GM15510 (cell line): Measurements from ENCODE around the gene ZNF581.

Source experiments
- POLR2A ChIP-seq: IDR thresholded peaks from 3 replicates; pipeline ENCODE4 v1.6.1; 2011; ENCODE audit warnings: borderline replicate concordance; ENCODE audit not compliant: insufficient read length; ENCODE audit errors: extremely low read depth

The ZNF581 gene

GRCh38 chr19:55605207-55605636 lies 38.2 kb upstream of the ZNF581 start:
- TF ChIP-seq POLR2A: peak; percentile 16

DNA sequence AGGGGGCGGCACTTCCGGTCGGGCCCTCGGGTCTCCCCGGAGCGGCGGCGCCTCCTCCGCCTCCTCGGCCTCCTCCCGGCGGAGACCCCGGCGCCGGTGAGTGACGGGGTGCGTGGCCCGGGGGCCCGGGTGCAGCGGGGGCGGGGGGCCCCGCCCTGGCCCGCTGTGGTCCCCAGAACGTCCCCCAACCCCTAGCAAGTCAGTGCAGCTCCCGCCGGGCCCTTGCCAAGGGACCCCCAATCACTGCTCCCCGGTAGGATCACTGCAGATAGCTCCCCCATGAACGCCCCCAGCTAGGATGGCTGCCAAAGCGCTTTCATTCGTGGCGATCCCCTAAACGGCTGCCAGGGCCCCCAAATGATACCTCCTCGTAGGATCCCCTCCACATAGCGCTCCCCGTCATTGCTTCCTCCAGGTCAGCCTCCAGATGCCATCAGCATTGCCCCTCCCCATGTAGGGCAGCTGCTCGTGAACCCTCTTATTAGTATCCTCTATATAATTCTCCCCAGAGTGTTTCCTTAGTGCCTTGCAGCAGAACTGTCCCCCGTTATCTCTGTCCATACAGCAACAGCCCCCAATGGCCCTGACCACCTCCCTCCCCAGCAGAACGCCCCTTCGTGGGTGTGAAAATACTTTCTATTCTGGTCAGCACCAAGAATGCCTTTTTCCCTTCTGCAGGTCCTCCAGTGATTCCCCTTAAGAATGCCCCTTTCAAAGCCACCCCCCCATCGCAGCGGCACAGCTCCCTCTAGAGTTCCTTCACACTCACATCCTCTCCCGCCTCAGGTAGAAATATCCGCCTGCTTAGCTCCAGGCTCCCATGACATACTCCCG lies 37.6 kb upstream of the ZNF581 start, which contains the start of gene ZNF865:
ZNF865 (plus strand) TSS at position 11 of the 834 bp plus-strand sequence. CDS start 7,972 bp downstream, outside the sequence.
- peak; percentile 21 for TF ChIP-seq POLR2A

- no peak for TF ChIP-seq POLR2A
These were observed 37.0 kb upstream of the ZNF581 start for GRCh38 chr19:55606471-55606787.

- no peak for TF ChIP-seq POLR2A
These were observed 36.6 kb upstream of the ZNF581 start for GRCh38 chr19:55606817-55607216.

GRCh38 chr19:55609326-55609725 lies 34.1 kb upstream of the ZNF581 start:
- TF ChIP-seq POLR2A: no peak

DNA sequence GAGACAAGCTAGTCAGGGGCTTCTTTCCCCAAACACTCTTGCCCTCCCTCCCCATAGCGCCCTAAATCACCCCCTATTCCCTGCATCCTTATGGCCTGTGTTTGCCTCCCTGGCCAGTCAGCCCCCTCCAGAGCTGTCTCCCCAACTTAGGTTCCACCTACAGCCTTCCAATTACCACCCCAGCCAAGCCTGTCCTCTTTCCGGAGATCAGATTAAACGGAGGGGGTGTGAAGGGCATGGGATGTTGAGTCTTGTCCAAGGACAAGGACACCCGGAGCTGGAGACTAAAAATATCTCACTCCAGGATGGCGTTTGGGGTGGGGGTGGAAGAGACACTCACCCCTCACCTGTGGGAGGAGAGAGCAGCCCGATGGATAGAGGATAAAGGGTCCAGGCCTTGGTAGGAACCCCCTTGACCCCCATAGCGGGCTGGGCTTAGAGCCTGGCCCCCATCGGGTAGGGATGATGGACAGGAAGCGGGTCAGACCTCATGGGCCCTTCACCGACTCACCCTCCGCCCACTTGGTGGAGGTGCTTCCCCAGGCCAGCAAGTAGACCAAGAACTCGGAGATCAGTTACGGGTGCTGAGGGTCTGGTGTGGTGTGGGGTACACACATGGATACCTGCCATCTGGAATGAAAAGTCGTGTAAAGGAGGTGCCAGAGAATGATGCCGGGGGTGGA lies 32.0 kb upstream of the ZNF581 start:
- TF ChIP-seq POLR2A: no peak

DNA sequence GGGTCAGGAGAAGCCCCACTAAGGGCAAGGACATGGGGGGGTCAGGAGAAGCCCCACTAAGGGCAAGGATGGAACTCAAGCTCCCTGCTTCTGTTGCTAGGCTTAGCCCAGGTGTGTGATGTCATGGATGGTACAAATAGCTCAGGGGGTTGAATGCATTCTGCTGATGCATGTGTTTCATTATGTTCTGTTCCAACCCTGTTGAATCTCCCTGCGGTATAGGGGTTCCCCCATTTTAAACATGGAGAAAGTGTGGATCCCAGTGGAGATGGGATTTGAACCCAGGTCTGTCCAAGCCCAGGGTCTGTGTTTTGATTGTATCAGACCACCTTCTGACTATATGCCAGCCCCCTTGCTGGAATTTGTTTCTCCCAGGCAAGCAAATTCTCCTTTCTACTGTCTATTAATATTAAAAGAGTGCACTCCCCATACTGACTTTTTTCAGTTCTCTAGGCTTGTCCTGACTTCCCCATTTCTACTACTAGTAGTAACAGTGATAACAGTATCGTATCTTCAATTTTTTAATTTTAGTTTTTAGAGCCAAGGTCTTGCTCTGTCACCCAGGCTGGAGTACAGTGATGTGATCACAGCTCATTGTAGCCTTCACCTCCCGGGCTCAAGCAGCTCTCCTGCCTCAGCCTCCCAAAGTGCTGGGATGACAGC lies 31.3 kb upstream of the ZNF581 start:
- TF ChIP-seq POLR2A: no peak

GRCh38 chr19:55613396-55613795 lies 30.1 kb upstream of the ZNF581 start:
- TF ChIP-seq POLR2A: no peak

DNA sequence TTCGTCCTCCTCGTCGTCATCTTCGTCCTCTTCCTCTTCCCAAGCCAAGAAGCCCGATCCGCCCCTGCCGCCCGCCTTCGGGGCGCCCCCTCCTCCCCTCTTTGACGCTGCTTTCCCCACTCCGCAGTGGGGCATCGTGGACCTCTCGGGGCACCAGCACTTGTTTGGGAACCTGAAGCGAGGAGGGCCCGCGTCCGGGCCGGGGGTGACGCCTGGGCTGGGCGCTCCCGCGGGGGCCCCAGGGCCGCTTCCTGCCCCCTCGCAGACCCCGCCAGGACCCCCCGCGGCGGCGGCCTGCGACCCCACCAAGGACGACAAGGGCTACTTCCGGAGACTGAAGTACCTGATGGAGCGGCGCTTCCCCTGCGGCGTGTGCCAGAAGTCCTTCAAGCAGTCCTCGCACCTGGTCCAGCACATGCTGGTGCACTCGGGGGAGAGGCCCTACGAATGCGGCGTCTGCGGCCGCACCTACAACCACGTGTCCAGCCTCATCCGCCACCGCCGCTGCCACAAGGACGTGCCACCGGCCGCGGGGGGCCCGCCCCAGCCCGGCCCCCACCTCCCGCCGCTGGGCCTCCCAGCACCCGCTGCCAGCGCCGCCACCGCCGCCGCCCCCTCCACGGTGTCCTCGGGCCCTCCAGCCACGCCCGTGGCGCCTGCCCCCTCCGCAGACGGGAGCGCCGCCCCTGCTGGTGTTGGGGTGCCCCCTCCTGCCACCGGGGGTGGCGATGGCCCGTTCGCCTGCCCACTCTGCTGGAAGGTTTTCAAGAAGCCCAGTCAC lies 29.3 kb upstream of the ZNF581 start:
- TF ChIP-seq POLR2A: no peak

DNA sequence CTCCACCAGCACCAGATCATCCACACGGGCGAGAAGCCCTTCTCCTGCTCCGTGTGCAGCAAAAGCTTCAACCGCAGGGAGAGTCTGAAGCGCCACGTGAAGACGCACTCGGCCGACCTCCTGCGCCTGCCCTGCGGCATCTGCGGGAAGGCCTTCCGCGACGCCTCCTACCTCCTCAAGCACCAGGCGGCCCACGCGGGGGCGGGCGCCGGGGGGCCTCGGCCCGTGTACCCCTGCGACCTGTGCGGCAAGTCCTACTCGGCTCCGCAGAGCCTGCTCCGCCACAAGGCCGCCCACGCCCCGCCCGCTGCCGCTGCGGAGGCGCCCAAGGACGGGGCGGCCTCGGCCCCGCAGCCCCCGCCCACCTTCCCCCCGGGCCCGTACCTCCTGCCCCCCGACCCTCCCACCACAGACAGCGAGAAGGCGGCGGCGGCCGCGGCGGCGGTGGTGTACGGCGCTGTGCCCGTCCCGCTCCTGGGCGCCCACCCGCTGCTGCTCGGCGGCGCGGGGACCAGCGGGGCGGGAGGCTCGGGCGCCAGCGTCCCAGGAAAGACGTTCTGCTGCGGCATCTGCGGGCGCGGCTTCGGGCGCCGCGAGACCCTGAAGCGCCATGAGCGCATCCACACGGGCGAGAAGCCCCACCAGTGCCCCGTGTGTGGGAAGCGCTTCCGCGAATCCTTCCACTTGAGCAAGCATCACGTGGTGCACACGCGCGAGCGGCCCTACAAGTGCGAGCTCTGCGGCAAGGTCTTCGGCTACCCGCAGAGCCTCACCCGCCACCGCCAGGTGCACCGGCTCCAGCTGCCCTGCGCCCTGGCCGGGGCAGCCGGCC lies 28.5 kb upstream of the ZNF581 start:
- no peak for TF ChIP-seq POLR2A

- TF ChIP-seq POLR2A: no peak
These were observed 27.7 kb upstream of the ZNF581 start for GRCh38 chr19:55615543-55616394.

DNA sequence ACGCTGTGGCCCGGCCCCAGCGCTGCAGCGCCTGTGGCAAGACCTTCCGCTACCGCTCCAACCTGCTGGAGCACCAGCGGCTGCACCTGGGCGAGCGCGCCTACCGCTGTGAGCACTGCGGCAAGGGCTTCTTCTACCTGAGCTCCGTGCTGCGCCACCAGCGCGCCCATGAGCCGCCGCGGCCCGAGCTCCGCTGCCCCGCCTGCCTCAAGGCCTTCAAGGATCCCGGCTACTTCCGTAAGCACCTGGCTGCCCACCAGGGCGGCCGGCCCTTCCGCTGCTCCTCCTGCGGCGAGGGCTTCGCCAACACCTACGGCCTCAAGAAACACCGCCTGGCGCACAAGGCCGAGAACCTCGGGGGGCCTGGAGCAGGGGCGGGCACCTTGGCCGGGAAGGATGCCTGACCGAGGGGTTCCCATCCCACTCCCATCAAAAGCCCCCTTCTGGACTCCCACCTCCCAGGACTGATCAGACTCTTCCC lies 27.0 kb upstream of the ZNF581 start:
- no peak for TF ChIP-seq POLR2A

DNA sequence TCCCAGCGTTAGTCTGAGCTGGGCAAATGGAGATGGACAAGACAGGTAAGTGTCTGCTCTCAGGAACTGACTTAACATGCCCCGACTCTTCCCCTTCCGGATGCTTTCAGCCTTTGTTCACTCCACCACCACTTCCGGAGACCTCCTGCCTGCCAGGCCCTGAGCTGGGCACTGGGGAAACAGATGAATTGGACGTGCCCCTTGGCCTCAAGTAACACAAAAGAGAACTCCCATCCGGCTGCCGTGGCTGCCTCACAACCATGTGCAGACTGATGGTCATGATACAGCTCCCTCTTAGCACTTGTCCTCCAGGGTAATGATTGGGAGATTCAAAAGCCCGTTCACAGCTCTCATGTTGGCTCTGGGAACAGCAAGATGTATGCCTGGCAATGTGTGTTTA lies 26.0 kb upstream of the ZNF581 start:
- no peak for TF ChIP-seq POLR2A
